ENCODE results near the gene MTHFSD. TPM values are rescaled to one million over a fixed set of nuclear protein-coding genes. Genes with fewer than 3 reads are reported as not detected.

The MTHFSD gene
- total RNA-seq, 3 donors from 2014 or later: 15.8 to 30.2 (median 27.7) TPM

DNA sequence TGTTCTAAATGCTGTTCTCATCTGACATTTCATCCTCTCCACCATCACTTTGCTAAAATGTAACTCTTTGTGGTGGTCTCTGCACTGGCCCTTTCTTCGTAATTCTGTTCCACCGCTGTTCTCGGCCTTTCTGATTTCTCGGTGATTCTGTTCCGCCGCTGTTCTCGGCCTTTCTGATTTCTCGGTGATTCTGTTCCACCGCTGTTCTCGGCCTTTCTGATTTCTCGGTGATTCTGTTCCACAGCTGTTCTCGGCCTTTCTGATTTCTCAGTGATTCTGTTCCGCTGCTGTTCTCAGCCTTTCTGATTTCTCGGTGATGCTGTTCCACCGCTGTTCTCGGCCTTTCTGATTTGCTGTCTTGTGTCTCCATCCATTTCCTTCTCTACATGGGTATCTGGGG, 32.4 kb downstream of the MTHFSD start:
- H3K27me3 ChIP-seq: peaks cover 0 to 49% of the 10 kb centered on the region in 2 donors
- H3K9me3 ChIP-seq: no peaks in the 10 kb centered on the region
- no peaks in the 10 kb centered on the region for H3K4me1 ChIP-seq
- H3K27ac ChIP-seq: no peak overlapping the region
- H3K36me3 ChIP-seq: no peaks in the 10 kb centered on the region
- TF ChIP-seq CTCF (IDR thresholded peaks at IDR 0.05) (no peak), POLR2AphosphoS5 (IDR thresholded peaks at IDR 0.05) (no peak), POLR2A (IDR thresholded peaks at IDR 0.05) (no peak)
- intact Hi-C loops (cut with DNase I; ENCODE audit: low total_unique reads): loop anchor here (5.0 kb wide), 1 partner anchor 180 kb away; no protein-coding TSS in a partner anchor
- no peak overlapping the region for H3K4me3 ChIP-seq
- DNase-seq (ENCODE audit: low spot score in 2 of 2): no peak

- Histone ChIP-seq H3K4me3 (no peak overlapping the region), H3K27ac (no peak overlapping the region), H3K36me3 (no peaks in the 10 kb centered on the region), H3K4me1 (no peaks in the 10 kb centered on the region), H3K27me3 (peaks cover 3 to 60% of the 10 kb centered on the region in 2 donors), H3K9me3 (no peaks in the 10 kb centered on the region)
- intact Hi-C loops (cut with DNase I; ENCODE audit: low total_unique reads): loop anchor here (5.0 kb wide), 1 partner anchor 179 kb away; no protein-coding TSS in a partner anchor
- TF ChIP-seq POLR2AphosphoS5 (IDR thresholded peaks at IDR 0.05): no peak
- no peak for TF ChIP-seq POLR2A (IDR thresholded peaks at IDR 0.05)
- no peak for TF ChIP-seq CTCF (IDR thresholded peaks at IDR 0.05)
- DNase-seq (ENCODE audit: low spot score in 2 of 2): no peak
These were observed 33.5 kb downstream of the MTHFSD start for GRCh38 chr16:86521236-86522197.

DNA sequence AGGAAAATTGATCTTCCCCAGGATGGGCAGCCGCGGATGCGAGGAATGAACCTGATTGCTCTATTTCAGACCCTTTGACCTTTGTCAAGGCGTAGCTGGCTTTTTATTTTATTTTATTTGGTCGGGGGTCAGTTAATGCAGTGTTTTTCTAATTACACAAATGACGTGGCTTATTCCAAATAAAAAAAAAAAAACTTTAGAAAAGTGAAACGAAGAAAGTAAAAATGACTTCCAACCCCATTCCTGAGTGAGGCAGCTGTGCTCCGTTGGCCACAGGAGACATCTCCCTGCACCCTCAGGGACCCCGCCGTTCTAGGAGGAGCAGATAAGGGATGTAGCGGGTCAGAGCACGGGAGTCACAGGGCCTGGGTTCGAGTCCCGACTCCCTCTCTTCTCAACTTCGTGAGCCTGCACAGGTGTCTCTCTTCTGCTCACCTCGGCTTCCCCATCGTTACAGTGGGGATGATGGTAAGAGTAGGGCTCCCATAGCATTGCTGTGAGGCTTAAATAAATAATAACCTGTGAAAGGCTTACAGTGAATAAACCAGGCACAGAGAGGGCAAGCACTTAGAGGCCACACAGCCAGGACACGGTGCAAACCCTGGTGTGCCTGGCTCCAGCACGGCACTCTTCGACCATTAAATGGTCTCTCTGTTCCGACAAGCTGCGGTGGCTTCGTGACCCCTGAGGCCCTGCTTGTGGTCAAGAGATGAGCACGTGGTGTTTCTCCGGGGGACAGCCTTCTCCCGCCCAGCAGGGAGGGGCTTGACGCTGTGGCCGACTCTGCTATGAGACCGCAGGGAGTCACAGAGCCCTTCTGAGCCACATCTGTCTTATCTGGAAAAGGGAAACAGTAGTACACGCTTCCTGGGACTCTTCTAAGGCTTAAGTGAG, 34.5 kb downstream of the MTHFSD start:
- Histone ChIP-seq H3K27me3 (peaks cover 8 to 70% of the 10 kb centered on the region in 2 donors), H3K4me3 (peak overlapping the region in 1 of 3 donors; percentile 46), H3K27ac (no peak overlapping the region), H3K9me3 (no peaks in the 10 kb centered on the region), H3K4me1 (no peaks in the 10 kb centered on the region), H3K36me3 (no peaks in the 10 kb centered on the region)
- TF ChIP-seq CTCF (IDR thresholded peaks at IDR 0.05) (no peak), POLR2A (IDR thresholded peaks at IDR 0.05) (no peak), POLR2AphosphoS5 (IDR thresholded peaks at IDR 0.05) (no peak)
- no peak for DNase-seq (ENCODE audit: low spot score in 2 of 2)
- intact Hi-C loops (cut with DNase I; ENCODE audit: low total_unique reads): loop anchor here (5.0 kb wide), 1 partner anchor 178 kb away; no protein-coding TSS in a partner anchor

- peaks cover 8 to 78% of the 10 kb centered on the region in 2 donors for H3K27me3 ChIP-seq
- H3K36me3 ChIP-seq: no peaks in the 10 kb centered on the region
These were observed 35.3 kb downstream of the MTHFSD start for GRCh38 chr16:86519649-86520316.

More at GRCh38 chr16:86519649-86520316, 35.3 kb downstream of the MTHFSD start:
- TF ChIP-seq CTCF (IDR thresholded peaks at IDR 0.05) (peak in 2 of 3 donors; percentile 72), POLR2A (IDR thresholded peaks at IDR 0.05) (no peak), POLR2AphosphoS5 (IDR thresholded peaks at IDR 0.05) (no peak)
- H3K9me3 ChIP-seq: no peaks in the 10 kb centered on the region
- no peaks in the 10 kb centered on the region for H3K4me1 ChIP-seq
- DNase-seq (ENCODE audit: low spot score in 2 of 2): no peak
- no peak overlapping the region for H3K27ac ChIP-seq
- H3K4me3 ChIP-seq: peak overlapping the region in 1 of 3 donors; percentile 46
- intact Hi-C loops (cut with DNase I; ENCODE audit: low total_unique reads): loop anchor here (5.0 kb wide), 1 partner anchor 177 kb away; no protein-coding TSS in a partner anchor

All from breast epithelium (tissue), 4 donors.